H1 (cell line): Measurements from ENCODE around the gene KCTD4. TPM values are rescaled to one million over a fixed set of nuclear protein-coding genes. Genes with fewer than 3 reads are reported as not detected.

Experiments
- CTCF ChIA-PET: fragments of 300-600 bp; sonication (Branson Sonifier 250); formaldehyde crosslinking; loops from one replicate; lab custom pipeline; 2021; ENCODE audit not compliant: partially characterized antibody; lab: Charles Lee
- POLR2A ChIA-PET: fragments of 300-600 bp; sonication (Branson Sonifier 250); formaldehyde crosslinking; loops from one replicate; lab custom pipeline; 2021; ENCODE audit warnings: inconsistent platforms; ENCODE audit not compliant: partially characterized antibody; lab: Charles Lee
- DNase-seq, 2 experiments: peaks; one replicate each; pipeline versions ENCODE4 v3.0.0 to v3.0.0-alpha.2; 2010 to 2022; ENCODE audit warnings: low spot score in 2 of 2, low read depth in 1 of 2, mixed read lengths in 1 of 2
- FAIRE-seq: peaks from 2 replicates; lab custom pipeline; 2011; peaks lifted over from hg19 to GRCh38; lab: Jason Lieb, UNC
- H2AFZ ChIP-seq: 2 replicates; pipeline ENCODE4 v1.8.1; 2012; ENCODE audit warnings: low read length, inconsistent platforms
- H2AK5ac ChIP-seq: 2 replicates; pipeline ENCODE4 v1.6.1; 2013; ENCODE audit warnings: low read depth, low read length
- H2BK120ac ChIP-seq: replicated peaks from 2 replicates; pipeline ENCODE3; 2013; ENCODE audit warnings: low read depth, low read length, inconsistent platforms
- H2BK12ac ChIP-seq: 2 replicates; pipeline ENCODE4 v1.6.1; 2013; ENCODE audit warnings: low read depth, low read length
- H2BK15ac ChIP-seq: 2 replicates; pipeline ENCODE4 v1.6.1; 2013; ENCODE audit warnings: low read length
- H2BK20ac ChIP-seq: 2 replicates; pipeline ENCODE4 v1.6.1; 2013; ENCODE audit warnings: low read length
- H2BK5ac ChIP-seq: 2 replicates; pipeline ENCODE4 v1.6.1; 2013; ENCODE audit warnings: low read depth, low read length
- H3K14ac ChIP-seq: 2 replicates; pipeline ENCODE4 v1.6.1; 2013; ENCODE audit warnings: inconsistent platforms; ENCODE audit not compliant: insufficient read length
- H3K18ac ChIP-seq: 2 replicates; pipeline ENCODE4 v1.6.1; 2013; ENCODE audit warnings: low read length; ENCODE audit errors: extremely low read depth
- H3K23ac ChIP-seq: 2 replicates; pipeline ENCODE4 v1.6.1; 2013; ENCODE audit warnings: inconsistent platforms; ENCODE audit not compliant: insufficient read length
- H3K23me2 ChIP-seq: 2 replicates; pipeline ENCODE4 v1.6.1; 2013; ENCODE audit warnings: low read depth, low read length
- H3K27ac ChIP-seq: 2 replicates; pipeline ENCODE4 v1.6.1; 2011; ENCODE audit warnings: low read depth, low read length, inconsistent platforms
- H3K27me3 ChIP-seq, 4 experiments: replicated peaks in 1 of 4; 1 replicate in 1 of 4; 2 replicates in 3 of 4; pipeline versions ENCODE4 v1.6.1 to v1.8.1; 2011 to 2013; ENCODE audit warnings: low read length in 3 of 4, mild to moderate bottlenecking in 3 of 4, inconsistent platforms in 2 of 4, mixed read lengths in 2 of 4, moderate library complexity in 1 of 4; ENCODE audit not compliant: control insufficient read depth in 3 of 4, insufficient read depth in 3 of 4; ENCODE audit errors: extremely low read depth in 1 of 4
- H3K36me3 ChIP-seq, 4 experiments: 2 replicates each; pipeline versions ENCODE4 v1.6.1 to v1.8.1; 2011 to 2013; ENCODE audit warnings: mild to moderate bottlenecking in 4 of 4, low read length in 3 of 4, moderate library complexity in 2 of 4, control low read depth in 1 of 4, inconsistent platforms in 1 of 4; ENCODE audit not compliant: insufficient read depth in 4 of 4, control insufficient read depth in 2 of 4
- H3K4ac ChIP-seq: replicated peaks from 2 replicates; pipeline ENCODE3; 2013; ENCODE audit warnings: low read length, low read depth, mixed read lengths, inconsistent platforms; ENCODE audit not compliant: insufficient read length
- H3K4me1 ChIP-seq, 4 experiments: replicated peaks in 1 of 4; 1 replicate in 1 of 4; 2 replicates in 3 of 4; pipeline versions ENCODE4 v1.6.1 to v1.8.1; 2011 to 2013; ENCODE audit warnings: low read length in 3 of 4, inconsistent platforms in 2 of 4, mixed read lengths in 1 of 4; ENCODE audit not compliant: insufficient read depth in 4 of 4, control insufficient read depth in 3 of 4
- H3K4me2 ChIP-seq, 2 experiments: 2 replicates each; pipeline versions ENCODE4 v1.6.1 to v1.8.1; 2011 to 2013; ENCODE audit warnings: low read depth in 2 of 2, low read length in 2 of 2, control low read depth in 1 of 2, inconsistent platforms in 1 of 2, mild to moderate bottlenecking in 1 of 2; ENCODE audit not compliant: insufficient read depth in 1 of 2
- H3K4me3 ChIP-seq, 4 experiments: fragments of 200-600, 300-600 bp in 1 of 4; sonication (generic), shearing (Covaris generic), sonication (Bioruptor Twin) in 1 of 4; 2 replicates each; pipeline versions ENCODE4 v1.5.1 to v1.8.1; 2011 to 2016; ENCODE audit warnings: low read length in 4 of 4, low read depth in 3 of 4, control low read depth in 2 of 4, inconsistent platforms in 2 of 4, mild to moderate bottlenecking in 2 of 4, mixed read lengths in 1 of 4, moderate library complexity in 1 of 4; ENCODE audit not compliant: insufficient read depth in 2 of 4; ENCODE audit errors: extremely low read depth in 1 of 4
- H3K56ac ChIP-seq: replicated peaks from 2 replicates; pipeline ENCODE3; 2013; ENCODE audit warnings: low read depth, mild to moderate bottlenecking, mixed read lengths, low read length, inconsistent platforms; ENCODE audit not compliant: insufficient read length
- H3K79me1 ChIP-seq: 2 replicates; pipeline ENCODE4 v1.6.1; 2013; ENCODE audit warnings: low read depth, low read length, control low read depth
- H3K79me2 ChIP-seq, 2 experiments: 2 replicates each; pipeline versions ENCODE4 v1.6.1 to v1.8.1; 2012 to 2013; ENCODE audit warnings: low read length in 2 of 2, mild to moderate bottlenecking in 2 of 2, inconsistent platforms in 1 of 2; ENCODE audit not compliant: insufficient read depth in 2 of 2, control insufficient read depth in 1 of 2
- H3K9ac ChIP-seq, 4 experiments: replicated peaks in 1 of 4; 1 replicate in 1 of 4; 2 replicates in 3 of 4; pipeline versions ENCODE4 v1.6.1 to v1.8.1; 2011 to 2013; ENCODE audit warnings: low read depth in 3 of 4, low read length in 3 of 4, control low read depth in 2 of 4, mild to moderate bottlenecking in 2 of 4, moderate library complexity in 2 of 4, inconsistent platforms in 1 of 4; ENCODE audit errors: extremely low read depth in 1 of 4
- H3K9me3 ChIP-seq, 2 experiments: 2 replicates each; pipeline versions ENCODE4 v1.6.1 to v1.8.1; 2012 to 2013; ENCODE audit warnings: mild to moderate bottlenecking in 2 of 2, moderate library complexity in 2 of 2, control low read depth in 1 of 2, inconsistent platforms in 1 of 2, low read depth in 1 of 2, low read length in 1 of 2, mixed read lengths in 1 of 2; ENCODE audit not compliant: insufficient read depth in 2 of 2
- H4K20me1 ChIP-seq, 2 experiments: replicated peaks in 1 of 2; 2 replicates each; pipeline versions ENCODE3 to v1.8.1; 2011 to 2013; ENCODE audit warnings: inconsistent platforms in 2 of 2, low read length in 2 of 2, mild to moderate bottlenecking in 1 of 2; ENCODE audit not compliant: insufficient read depth in 2 of 2, control insufficient read depth in 1 of 2
- H4K5ac ChIP-seq: 2 replicates; pipeline ENCODE4 v1.6.1; 2013; ENCODE audit warnings: low read length, low read depth, mixed read lengths, inconsistent platforms; ENCODE audit not compliant: insufficient read length
- H4K8ac ChIP-seq: 2 replicates; pipeline ENCODE4 v1.8.0; 2013; ENCODE audit warnings: mild to moderate bottlenecking, moderate library complexity, low read length, inconsistent platforms; ENCODE audit not compliant: insufficient read depth; ENCODE audit errors: extremely low read depth
- H4K91ac ChIP-seq: replicated peaks from 2 replicates; pipeline ENCODE3; 2013; ENCODE audit warnings: low read length, mixed read lengths, inconsistent platforms; ENCODE audit not compliant: insufficient read length
- ASH2L ChIP-seq: fragments of 200-600, 300-600 bp; sonication (generic); IDR thresholded peaks from one replicate; pipeline ENCODE4 v1.7.1; 2017; ENCODE audit warnings: low read length
- ATF2 ChIP-seq: IDR thresholded peaks from 2 replicates; pipeline ENCODE4 v1.6.1; 2012; ENCODE audit warnings: low read length, inconsistent platforms
- CEBPB ChIP-seq: IDR thresholded peaks from 2 replicates; pipeline ENCODE4 v1.6.1; 2012; ENCODE audit warnings: low read depth, low read length
- EGR1 ChIP-seq: IDR thresholded peaks from 2 replicates; pipeline ENCODE4 v1.6.1; 2011; ENCODE audit warnings: low read depth, low read length, borderline replicate concordance
- EZH2 ChIP-seq: fragments of 200-600 bp; sonication (generic); IDR thresholded peaks from 2 replicates; pipeline ENCODE4 v1.7.1; 2012; ENCODE audit warnings: low read depth, mild to moderate bottlenecking, moderate library complexity, low read length, inconsistent platforms; ENCODE audit not compliant: severe bottlenecking
- RAD21 ChIP-seq, 2 experiments: IDR thresholded peaks in 1 of 2; conservative IDR thresholded peaks in 1 of 2; 2 replicates each; pipeline ENCODE4 v1.6.1; 2011; ENCODE audit warnings: low read depth in 2 of 2, low read length in 2 of 2, improper control_type of control experiment in 1 of 2, inconsistent platforms in 1 of 2, mild to moderate bottlenecking in 1 of 2, moderate library complexity in 1 of 2
- SP1 ChIP-seq: IDR thresholded peaks from 2 replicates; pipeline ENCODE4 v1.6.1; 2011; ENCODE audit warnings: low read depth, low read length
- SUZ12 ChIP-seq: fragments of 200-600 bp; sonication (generic); IDR thresholded peaks from 2 replicates; pipeline ENCODE4 v1.6.1; 2012; ENCODE audit warnings: mild to moderate bottlenecking, inconsistent platforms, low read length, moderate library complexity, mixed read lengths
- TCF12 ChIP-seq: IDR thresholded peaks from 2 replicates; pipeline ENCODE4 v1.6.1; 2011; ENCODE audit warnings: low read depth, mild to moderate bottlenecking, low read length
- WGBS, 2 experiments: shearing (Covaris generic) in 1 of 2; methylation state at CpG; one replicate each; pipeline versions ENCODE4 v1.1.6 to v1.1.7; 2013 to 2015; ENCODE audit warnings: low lambda C conversion rate in 2 of 2, mixed read lengths in 2 of 2, inconsistent platforms in 1 of 2, low coverage in 1 of 2, missing lambda C conversion rate in 1 of 2; ENCODE audit not compliant: insufficient replicate concordance in 2 of 2, insufficient coverage in 1 of 2, insufficient read length in 1 of 2; ENCODE audit errors: extremely low coverage in 1 of 2, missing lambda C conversion rate in 1 of 2; 5-methylcytosine and 5-hydroxymethylcytosine counted together
- polyA plus RNA-seq, 7 experiments: library from polyadenylated mRNA; depleted of rRNA in 3 of 7; stranded (reverse) in 5 of 7; unstranded in 2 of 7; fragments of >200 nt in 5 of 7; fragments of 200-250 nt in 2 of 7; gene quantifications; 1 replicate in 5 of 7; 2 replicates in 1 of 7; 4 replicates in 1 of 7; pipeline versions ENCODE4 v1.2.1 to v1.2.3, GENCODE V29; 2011 to 2013; ENCODE audit warnings: missing spikeins in 2 of 7, mixed read lengths in 2 of 7
- total RNA-seq: library from RNA; stranded (reverse); fragmentation: NEBNext Ultra II Directional; extraction: Animal tissue kit (Norgen Biotek cat#: 25700); gene quantifications from 2 replicates; pipeline ENCODE4 v1.2.1, GENCODE V29; 2021
- TF ChIP-seq, protein P1 (sequence below): IDR thresholded peaks from 2 replicates; pipeline ENCODE4 v1.6.1; 2012; ENCODE audit warnings: inconsistent platforms

The KCTD4 gene
- total and polyA plus RNA-seq, 2 of the 8 experiments (the other 6 are each of a cell fraction or from before 2014, with no cell fraction given) = not detected

DNA sequence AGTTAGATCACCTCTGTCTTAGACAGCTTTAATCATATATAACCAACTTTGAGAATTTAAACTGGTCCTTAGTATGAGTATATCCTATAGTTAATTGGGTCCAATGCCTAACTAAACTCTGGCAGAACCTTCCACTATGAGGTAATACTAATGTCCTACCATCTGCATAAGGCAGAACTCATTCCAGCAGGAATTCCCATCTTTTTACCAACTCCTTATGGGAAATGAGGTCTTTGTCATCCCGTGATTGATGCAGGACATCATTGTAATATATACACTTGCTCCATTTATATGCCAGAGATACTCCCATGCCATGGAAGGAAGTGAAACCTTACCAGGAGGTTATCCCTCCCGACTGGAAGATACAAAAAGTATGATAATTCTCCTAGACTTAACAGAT, 2.8 kb downstream of the KCTD4 start:
- Histone ChIP-seq H2BK20ac (no peak overlapping the region), H3K4ac (no peak overlapping the region), H4K8ac (no peak overlapping the region), H4K91ac (no peak overlapping the region), H3K4me1 (peaks cover 0 to 3% (median 0%) of the 10 kb centered on the region in 4 experiments; a peak in 1 of 7 replicates), H3K27ac (no peak overlapping the region), H3K23ac (no peak overlapping the region), H2AK5ac (no peak overlapping the region), H3K4me3 (no peak overlapping the region), H4K5ac (no peak overlapping the region), H3K23me2 (no peaks in the 10 kb centered on the region), H4K20me1 (no peaks in the 10 kb centered on the region), H2AFZ (no peak overlapping the region), H3K56ac (no peak overlapping the region), H3K27me3 (no peaks in the 10 kb centered on the region), H3K79me2 (peaks cover 0 to 3% of the 10 kb centered on the region in 2 experiments; a peak in 1 of 4 replicates), H2BK5ac (no peak overlapping the region), H2BK12ac (no peak overlapping the region), H2BK15ac (no peak overlapping the region), H3K36me3 (no peaks in the 10 kb centered on the region), H3K18ac (no peak overlapping the region), H2BK120ac (no peak overlapping the region), H3K14ac (no peak overlapping the region), H3K79me1 (no peaks in the 10 kb centered on the region; the same call in 1 of the 2 replicates), H3K9ac (no peak overlapping the region), H3K9me3 (no peaks in the 10 kb centered on the region), H3K4me2 (no peak overlapping the region)
- TF ChIP-seq RAD21 (IDR thresholded peaks at IDR 0.05 in 1 of 2, conservative IDR thresholded peaks at IDR 0.05 in 1 of 2; ENCODE audit: low read depth in 2 of 2, low read length in 2 of 2) (no peak), ASH2L (no peak), TCF12 (no peak), EZH2 (no peak), ATF2 (no peak), CEBPB (no peak), EGR1 (no peak), SUZ12 (no peak), SP1 (no peak)
- TF ChIP-seq, protein P1, sequence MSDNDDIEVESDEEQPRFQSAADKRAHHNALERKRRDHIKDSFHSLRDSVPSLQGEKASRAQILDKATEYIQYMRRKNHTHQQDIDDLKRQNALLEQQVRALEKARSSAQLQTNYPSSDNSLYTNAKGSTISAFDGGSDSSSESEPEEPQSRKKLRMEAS = no peak
- ChIA-PET CTCF (interaction anchor here (0.7 to 1.4 kb wide), 4 partner anchors 10 to 33 kb away, joined by 3 read pairs; no protein-coding TSS in a partner anchor), POLR2A (interaction anchor here (1.1 kb wide), 1 partner anchor 10 kb away, joined by 4 read pairs; no protein-coding TSS in a partner anchor)
- FAIRE-seq (no peak), DNase-seq (no peak)
- 85% methylated on average over 2 of the region's 2 CpGs; no CpG with 5 or more reads in 1 of the 2 experiments for WGBS, 2 experiments
